Measurements from ENCODE around the gene OR4K1.

OR4K1 gene

DNA sequence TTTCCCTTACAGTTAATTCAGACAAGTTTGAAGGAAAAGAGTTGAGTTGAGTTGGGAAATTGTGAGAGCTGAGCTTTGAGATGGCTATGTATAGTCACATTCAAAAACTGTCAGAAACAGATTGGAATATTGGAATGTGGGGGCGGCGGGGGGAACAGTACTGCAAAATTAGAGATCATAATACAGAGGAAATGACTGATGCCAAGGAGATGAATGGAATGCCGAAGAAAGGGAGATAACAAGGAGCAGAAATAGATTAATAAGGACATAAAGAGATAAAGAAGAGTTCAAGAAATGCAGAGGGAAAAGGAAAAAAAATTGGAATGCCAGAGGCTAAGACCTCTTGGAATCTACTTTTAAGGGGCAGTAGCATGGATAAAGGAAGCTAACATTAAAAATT lies 13.5 kb upstream of the OR4K1 start:
- no peak for DNase-seq (ENCODE audit: extremely low read depth, insufficient read length)
- Histone ChIP-seq H3K4me3 (replicated peaks; ENCODE audit: low read depth, low read length) (no peak overlapping the region), H3K36me3 (ENCODE audit: control insufficient read depth, insufficient read depth, low read length) (no peaks in the 10 kb centered on the region), H3K27me3 (replicated peaks; ENCODE audit: control insufficient read depth, insufficient read depth, low read length) (no peaks in the 10 kb centered on the region)
- no peak for TF ChIP-seq CTCF (IDR thresholded peaks at IDR 0.05; ENCODE audit: insufficient read depth, low read length, poor library complexity, severe bottlenecking)

DNA sequence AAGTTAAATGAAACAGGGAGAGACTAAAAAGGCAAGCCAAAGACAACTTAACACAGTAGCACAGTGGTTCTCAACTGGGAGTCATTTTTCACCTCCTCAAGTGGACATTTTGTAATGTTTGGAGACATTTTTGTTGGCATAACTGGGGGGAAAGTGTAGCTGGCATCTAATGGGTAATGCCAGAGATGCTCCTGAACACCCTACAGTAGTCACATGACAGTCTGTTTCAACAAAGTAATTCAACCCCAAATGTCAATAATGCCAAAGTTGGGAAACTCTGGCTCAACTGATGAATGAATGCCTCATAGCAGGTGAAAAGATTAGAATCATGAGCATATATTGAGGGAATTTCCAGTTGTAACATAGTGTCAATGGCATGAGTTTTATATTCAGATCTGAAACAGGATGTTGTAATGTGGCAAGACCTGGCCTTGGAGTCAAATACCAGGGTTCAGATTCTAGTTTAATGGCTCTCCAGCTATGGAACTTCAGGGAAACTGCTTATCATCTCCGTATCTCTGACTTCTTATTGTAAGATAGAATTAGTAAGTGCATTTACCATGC lies 12.7 kb upstream of the OR4K1 start:
- Histone ChIP-seq H3K4me3 (replicated peaks; ENCODE audit: low read depth, low read length) (no peak overlapping the region), H3K36me3 (ENCODE audit: control insufficient read depth, insufficient read depth, low read length) (no peaks in the 10 kb centered on the region), H3K27me3 (replicated peaks; ENCODE audit: control insufficient read depth, insufficient read depth, low read length) (no peaks in the 10 kb centered on the region)
- TF ChIP-seq CTCF (IDR thresholded peaks at IDR 0.05; ENCODE audit: insufficient read depth, low read length, poor library complexity, severe bottlenecking), result no peak
- DNase-seq (ENCODE audit: extremely low read depth, insufficient read length), result no peak

- Histone ChIP-seq H3K27me3 (replicated peaks; ENCODE audit: control insufficient read depth, insufficient read depth, low read length) (no peaks in the 10 kb centered on the region), H3K4me3 (replicated peaks; ENCODE audit: low read depth, low read length) (no peak overlapping the region), H3K36me3 (ENCODE audit: control insufficient read depth, insufficient read depth, low read length) (no peaks in the 10 kb centered on the region)
- TF ChIP-seq CTCF (IDR thresholded peaks at IDR 0.05; ENCODE audit: insufficient read depth, low read length, poor library complexity, severe bottlenecking), result no peak
- no peak for DNase-seq (ENCODE audit: extremely low read depth, insufficient read length)
Measured at GRCh38 chr14:19918553-19919264, 12.0 kb upstream of the OR4K1 start.

DNA sequence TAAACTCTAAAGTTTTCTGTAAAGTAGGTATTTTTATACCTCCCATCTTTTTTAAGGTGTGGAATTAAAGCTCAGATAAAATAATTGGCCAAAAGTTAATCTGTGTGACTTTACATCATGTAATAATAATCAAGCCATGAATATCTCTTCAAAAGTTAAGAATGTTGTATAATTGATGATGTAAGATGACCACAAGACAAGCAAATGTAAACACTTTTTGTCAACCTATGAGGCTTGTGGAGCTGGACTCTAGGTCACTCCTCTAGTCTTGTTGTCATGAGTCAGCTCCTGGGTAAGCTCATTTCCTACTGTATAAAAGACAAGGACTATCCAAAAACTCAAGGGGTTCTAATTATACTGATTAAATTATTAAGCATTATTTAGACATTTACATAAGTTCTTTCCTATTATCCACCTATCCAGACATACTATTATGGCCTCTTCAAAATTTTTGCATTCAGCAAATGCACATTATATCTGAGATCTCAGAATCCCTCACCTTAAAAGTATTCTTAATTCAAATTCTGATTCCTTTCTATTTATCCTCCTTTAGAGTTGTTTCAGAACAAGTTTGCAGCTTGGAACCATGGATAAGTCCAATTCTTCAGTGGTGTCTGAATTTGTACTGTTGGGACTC lies 10.6 kb upstream of the OR4K1 start, which contains the start of gene OR4K5:
Gene OR4K5 (plus strand): TSS at position 587 of the 637 bp plus-strand sequence. CDS start 0 bp downstream, at position 587.
- no peak for TF ChIP-seq CTCF (IDR thresholded peaks at IDR 0.05; ENCODE audit: insufficient read depth, low read length, poor library complexity, severe bottlenecking)
- DNase-seq (ENCODE audit: extremely low read depth, insufficient read length), result no peak
- no peak within 1 kb of the TSS for H3K4me3 ChIP-seq (replicated peaks; ENCODE audit: low read depth, low read length)
- H3K36me3 ChIP-seq (ENCODE audit: control insufficient read depth, insufficient read depth, low read length), result no peaks in the 10 kb centered on the region
- no peaks in the 10 kb centered on the region for H3K27me3 ChIP-seq (replicated peaks; ENCODE audit: control insufficient read depth, insufficient read depth, low read length)

- Histone ChIP-seq H3K36me3 (ENCODE audit: control insufficient read depth, insufficient read depth, low read length) (no peaks in the 10 kb centered on the region), H3K4me3 (replicated peaks; ENCODE audit: low read depth, low read length) (no peak overlapping the region), H3K27me3 (replicated peaks; ENCODE audit: control insufficient read depth, insufficient read depth, low read length) (no peaks in the 10 kb centered on the region)
- TF ChIP-seq CTCF (IDR thresholded peaks at IDR 0.05; ENCODE audit: insufficient read depth, low read length, poor library complexity, severe bottlenecking), result no peak
- no peak for DNase-seq (ENCODE audit: extremely low read depth, insufficient read length)
Measured at GRCh38 chr14:19941668-19942067, 11.0 kb downstream of the OR4K1 start.

Measured in GM06990 (cell line).